CD4-positive, alpha-beta T cell treated with Interleukin-17A for 1 hour (primary cell): ENCODE measurements around the gene C3orf33.
A peak's percentile ranks its signal among the peaks of the same experiment; 100 is the strongest.

ENCODE experiments used
- DNase-seq: peaks from one replicate; pipeline ENCODE4 v3.0.0-alpha.2; 2020

C3orf33 gene

DNA sequence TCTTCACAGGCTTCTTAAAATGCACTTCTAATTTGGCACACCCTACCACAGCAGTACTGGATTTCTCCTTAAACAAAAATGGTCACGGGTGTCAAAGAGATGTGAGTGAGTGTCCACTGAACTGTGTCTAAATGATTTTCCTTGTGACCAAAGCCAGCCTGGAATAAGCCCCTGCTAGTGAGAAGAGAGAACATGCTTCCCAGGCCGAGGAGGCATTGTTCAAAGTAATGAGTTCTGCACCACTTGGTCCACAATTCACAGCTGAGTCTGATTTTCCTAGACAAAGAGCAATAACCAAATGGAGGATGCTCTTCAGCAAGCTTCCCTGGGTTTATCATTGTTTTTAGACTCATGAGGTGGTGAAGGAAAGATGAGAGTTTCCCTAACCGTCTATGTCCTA, 65.0 kb downstream of the C3orf33 start:
- DNase-seq = no peak

DNA sequence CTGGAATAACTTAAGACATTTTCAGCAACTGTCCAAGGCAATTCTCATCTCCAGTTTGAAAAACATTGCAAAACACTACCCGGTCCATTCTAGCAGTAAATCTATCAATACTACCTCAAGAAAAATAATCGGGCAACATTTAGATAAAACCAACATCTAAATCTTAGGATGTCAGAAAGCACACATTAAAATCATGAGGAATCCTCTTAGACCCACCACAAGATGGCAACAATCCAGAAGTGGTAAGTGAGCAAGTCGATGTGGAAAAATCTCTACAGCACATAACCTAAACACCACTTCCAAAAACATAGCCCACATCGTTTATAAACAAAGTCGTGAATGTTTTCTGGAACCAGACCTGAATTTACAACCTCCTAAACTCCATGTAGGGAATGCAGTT, 66.9 kb downstream of the C3orf33 start:
- DNase-seq = peak; percentile 3

DNA sequence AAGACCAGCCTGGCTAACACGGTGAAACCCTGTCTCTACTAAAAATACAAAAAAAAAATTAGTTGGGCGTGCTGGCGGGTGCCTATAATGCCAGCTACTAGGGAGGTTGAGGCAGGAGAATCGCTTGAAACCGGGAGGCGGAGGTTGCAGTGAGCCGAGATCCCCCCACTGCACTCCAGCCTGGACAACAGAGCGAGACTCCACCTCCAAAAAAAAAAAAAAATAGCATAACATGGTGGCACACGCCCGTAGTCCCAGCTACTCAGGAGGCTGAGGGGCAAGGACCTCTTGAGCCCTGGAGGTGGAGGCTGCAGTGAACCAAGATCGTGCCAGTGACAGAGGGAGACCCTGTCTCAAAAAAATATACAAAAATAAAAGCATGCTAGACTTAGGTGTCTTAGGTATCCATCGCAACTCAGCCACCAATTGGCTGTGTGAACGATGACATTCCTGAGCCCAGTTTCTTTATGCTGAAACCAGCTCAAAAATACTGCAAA, 67.5 kb downstream of the C3orf33 start:
- no peak for DNase-seq

DNA sequence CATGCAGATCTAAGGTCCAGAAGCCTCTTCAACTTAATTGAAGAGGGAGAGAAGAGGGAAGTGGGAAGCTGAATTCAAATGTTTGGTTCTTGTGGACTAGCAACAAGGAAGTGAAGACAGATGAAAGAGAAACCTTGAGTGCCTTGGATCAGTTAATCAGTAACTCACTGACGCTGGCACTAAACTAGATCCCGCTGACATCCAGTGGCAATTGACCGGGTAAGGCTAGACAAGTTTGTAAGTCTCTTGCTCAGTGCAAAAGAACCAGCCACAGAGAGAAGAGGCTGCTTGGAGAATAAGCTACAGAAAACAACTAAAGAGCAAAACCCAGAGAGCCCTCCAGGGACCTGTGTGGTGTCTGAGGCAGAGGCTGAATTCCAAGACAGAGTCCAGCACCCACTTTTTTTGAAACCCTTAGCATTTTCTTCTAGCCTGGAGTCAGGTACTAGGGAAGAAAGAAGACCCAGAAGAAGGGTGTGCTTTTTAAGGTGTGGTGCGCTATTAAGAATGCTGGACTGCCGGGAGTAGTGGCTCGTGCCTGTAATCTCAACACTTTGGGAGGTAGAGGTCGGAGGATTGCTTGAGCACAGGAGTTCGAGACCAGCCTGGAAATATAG, 68.1 kb downstream of the C3orf33 start:
- no peak for DNase-seq

DNA sequence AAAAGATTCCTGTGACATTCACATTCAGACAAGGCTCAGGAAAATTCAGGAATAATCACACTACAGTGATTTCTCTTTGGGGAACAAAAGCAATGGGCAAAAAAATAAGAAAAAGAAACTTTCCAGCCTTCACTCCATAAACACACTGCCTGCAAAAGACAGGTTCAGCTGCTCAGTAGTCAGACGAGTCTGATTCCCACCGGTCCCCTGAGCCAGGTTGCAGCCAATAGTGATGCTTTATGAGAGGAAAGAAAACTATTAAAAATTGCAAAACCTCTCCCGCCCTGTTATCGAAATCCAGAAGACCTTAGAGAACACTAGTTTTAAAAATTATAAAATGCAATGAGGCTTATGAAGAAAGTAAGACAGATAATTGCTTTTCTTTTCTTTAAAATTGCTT, 69.7 kb downstream of the C3orf33 start:
- no peak for DNase-seq

DNA sequence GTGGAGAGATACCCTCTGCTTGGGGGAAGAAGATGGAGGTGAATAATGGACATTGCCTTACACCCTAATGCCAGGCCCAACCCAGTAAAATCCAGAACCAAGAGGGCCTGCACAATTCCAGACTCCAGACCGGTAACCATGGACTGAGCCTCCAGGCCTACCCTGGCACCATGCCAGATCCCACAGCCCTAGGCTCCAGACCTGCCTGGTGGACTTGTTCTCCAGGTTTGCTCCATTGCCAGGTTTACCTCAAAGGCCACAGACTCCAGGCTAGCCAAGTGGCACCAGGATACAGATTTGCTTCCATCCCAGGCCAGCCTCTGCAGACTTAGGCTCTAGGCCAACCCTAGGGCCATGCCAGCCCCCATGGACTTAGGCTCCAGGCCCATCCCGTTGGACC, 75.2 kb downstream of the C3orf33 start:
- DNase-seq = no peak

DNA sequence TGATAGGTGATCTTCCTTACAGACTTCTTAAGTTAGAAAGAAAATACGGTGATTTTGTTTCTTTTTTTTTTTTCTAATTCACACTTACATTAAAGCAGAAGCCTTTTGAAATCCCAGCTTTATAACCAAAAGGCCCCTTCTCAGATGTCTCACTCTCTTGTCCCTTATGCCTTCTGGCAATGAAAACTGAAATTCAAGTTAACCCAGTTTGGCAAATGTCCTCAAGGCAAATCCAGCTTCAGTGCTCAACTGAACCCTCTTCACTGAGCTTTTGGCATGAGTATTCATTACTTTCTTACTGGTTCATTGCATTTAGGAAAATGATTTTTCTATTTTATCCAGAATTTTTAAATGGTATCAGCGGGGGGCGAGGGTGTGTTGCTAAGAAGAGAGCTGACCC, 78.2 kb downstream of the C3orf33 start:
- no peak for DNase-seq

DNA sequence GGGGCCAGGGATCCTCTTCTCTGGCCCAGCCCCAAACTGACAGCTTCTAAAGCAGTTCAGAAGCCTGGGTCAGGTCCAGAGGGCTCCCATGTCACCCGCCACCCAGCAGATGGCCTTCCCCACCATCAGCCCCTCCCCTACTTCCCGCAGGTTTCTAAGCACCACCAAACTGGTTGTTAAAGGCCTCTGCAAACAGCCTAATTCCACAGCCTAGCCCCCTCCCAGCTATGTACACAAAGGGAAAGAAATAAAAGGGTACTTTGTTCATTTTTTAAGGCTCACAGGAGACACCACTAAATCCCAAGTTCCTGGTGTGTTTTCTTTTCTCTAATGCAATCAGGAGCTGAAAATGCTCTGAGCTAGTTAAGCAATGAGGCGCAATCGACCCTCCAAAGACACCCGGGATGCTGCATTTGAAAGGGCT, 91.8 kb downstream of the C3orf33 start:
- no peak for DNase-seq
